ENCODE results near the gene TMEM239. TPM values are rescaled to one million over a fixed set of nuclear protein-coding genes. Genes with fewer than 3 reads are reported as not detected.

The TMEM239 gene
- total RNA-seq, 1 donor from 2014 or later = not detected

DNA sequence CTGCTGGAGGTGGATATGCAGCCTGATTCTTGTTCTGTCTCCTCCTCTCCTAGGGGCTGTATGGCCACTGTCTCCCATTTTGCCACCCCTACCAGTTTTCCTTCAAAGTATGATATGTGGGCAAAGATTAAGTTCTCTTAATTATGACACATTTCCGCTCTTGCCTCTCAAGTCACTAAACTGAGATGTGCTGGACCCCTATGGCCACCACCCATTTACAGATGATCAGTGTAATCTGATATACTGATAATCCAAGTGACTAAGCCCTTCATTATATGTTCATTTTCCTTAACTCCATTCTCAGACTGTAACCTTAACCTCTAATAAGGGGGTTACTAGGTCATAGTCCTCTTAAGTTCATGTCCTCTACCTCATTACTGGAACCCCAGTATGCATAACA lies 2.1 kb upstream of the TMEM239 start:
- H3K27ac Mint-ChIP-seq (ENCODE audit: unreplicated experiment) = peak overlapping the region; percentile 70
- H3K4me1 Mint-ChIP-seq (ENCODE audit: low read depth) = peaks cover 23% of the 10 kb centered on the region
- H3K27me3 Mint-ChIP-seq (ENCODE audit: low read depth) = peaks cover 2% of the 10 kb centered on the region

GRCh38 chr20:2814587-2815051 lies 1.5 kb upstream of the TMEM239 start, which contains the start of gene C20orf141:
C20orf141 (plus strand) TSS chr20:2814987; CDS start chr20:2815185, 198 bp downstream.
- no peak for DNase-seq (ENCODE audit: low spot score)
- H3K36me3 Mint-ChIP-seq (ENCODE audit: low read depth) = peaks cover 9% of the 10 kb centered on the region
- peak within 1 kb of the TSS; percentile 77 for H3K27ac Mint-ChIP-seq (ENCODE audit: unreplicated experiment)
- H3K27me3 Mint-ChIP-seq (ENCODE audit: low read depth) = no peaks in the 10 kb centered on the region
- peaks cover 25% of the 10 kb centered on the region for H3K4me1 Mint-ChIP-seq (ENCODE audit: low read depth)
- TF ChIP-seq, protein P1, sequence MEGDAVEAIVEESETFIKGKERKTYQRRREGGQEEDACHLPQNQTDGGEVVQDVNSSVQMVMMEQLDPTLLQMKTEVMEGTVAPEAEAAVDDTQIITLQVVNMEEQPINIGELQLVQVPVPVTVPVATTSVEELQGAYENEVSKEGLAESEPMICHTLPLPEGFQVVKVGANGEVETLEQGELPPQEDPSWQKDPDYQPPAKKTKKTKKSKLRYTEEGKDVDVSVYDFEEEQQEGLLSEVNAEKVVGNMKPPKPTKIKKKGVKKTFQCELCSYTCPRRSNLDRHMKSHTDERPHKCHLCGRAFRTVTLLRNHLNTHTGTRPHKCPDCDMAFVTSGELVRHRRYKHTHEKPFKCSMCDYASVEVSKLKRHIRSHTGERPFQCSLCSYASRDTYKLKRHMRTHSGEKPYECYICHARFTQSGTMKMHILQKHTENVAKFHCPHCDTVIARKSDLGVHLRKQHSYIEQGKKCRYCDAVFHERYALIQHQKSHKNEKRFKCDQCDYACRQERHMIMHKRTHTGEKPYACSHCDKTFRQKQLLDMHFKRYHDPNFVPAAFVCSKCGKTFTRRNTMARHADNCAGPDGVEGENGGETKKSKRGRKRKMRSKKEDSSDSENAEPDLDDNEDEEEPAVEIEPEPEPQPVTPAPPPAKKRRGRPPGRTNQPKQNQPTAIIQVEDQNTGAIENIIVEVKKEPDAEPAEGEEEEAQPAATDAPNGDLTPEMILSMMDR (IDR thresholded peaks at IDR 0.05) = no peak
- H3K4me3 Mint-ChIP-seq (ENCODE audit: unreplicated experiment) = no peak within 1 kb of the TSS
- H3K9me3 Mint-ChIP-seq (ENCODE audit: low read depth) = peaks cover 15% of the 10 kb centered on the region

More for the DNA sequence above, 2.1 kb upstream of the TMEM239 start:
- Mint-ChIP-seq H3K4me3 (ENCODE audit: unreplicated experiment) (no peak overlapping the region), H3K9me3 (ENCODE audit: low read depth) (peaks cover 15% of the 10 kb centered on the region), H3K36me3 (ENCODE audit: low read depth) (peaks cover 9% of the 10 kb centered on the region)
- DNase-seq (ENCODE audit: low spot score) = no peak
- TF ChIP-seq, protein P1 (IDR thresholded peaks at IDR 0.05) = no peak

- TF ChIP-seq, protein P1 (IDR thresholded peaks at IDR 0.05) = no peak
- peak overlapping the region; percentile 77 for H3K27ac Mint-ChIP-seq (ENCODE audit: unreplicated experiment)
- peaks cover 15% of the 10 kb centered on the region for H3K9me3 Mint-ChIP-seq (ENCODE audit: low read depth)
- H3K36me3 Mint-ChIP-seq (ENCODE audit: low read depth) = peaks cover 9% of the 10 kb centered on the region
- H3K4me3 Mint-ChIP-seq (ENCODE audit: unreplicated experiment) = no peak overlapping the region
- no peaks in the 10 kb centered on the region for H3K27me3 Mint-ChIP-seq (ENCODE audit: low read depth)
- peaks cover 33% of the 10 kb centered on the region for H3K4me1 Mint-ChIP-seq (ENCODE audit: low read depth)
- no peak for DNase-seq (ENCODE audit: low spot score)
Observed at GRCh38 chr20:2815242-2815900, 793 bp upstream of the TMEM239 start.

DNA sequence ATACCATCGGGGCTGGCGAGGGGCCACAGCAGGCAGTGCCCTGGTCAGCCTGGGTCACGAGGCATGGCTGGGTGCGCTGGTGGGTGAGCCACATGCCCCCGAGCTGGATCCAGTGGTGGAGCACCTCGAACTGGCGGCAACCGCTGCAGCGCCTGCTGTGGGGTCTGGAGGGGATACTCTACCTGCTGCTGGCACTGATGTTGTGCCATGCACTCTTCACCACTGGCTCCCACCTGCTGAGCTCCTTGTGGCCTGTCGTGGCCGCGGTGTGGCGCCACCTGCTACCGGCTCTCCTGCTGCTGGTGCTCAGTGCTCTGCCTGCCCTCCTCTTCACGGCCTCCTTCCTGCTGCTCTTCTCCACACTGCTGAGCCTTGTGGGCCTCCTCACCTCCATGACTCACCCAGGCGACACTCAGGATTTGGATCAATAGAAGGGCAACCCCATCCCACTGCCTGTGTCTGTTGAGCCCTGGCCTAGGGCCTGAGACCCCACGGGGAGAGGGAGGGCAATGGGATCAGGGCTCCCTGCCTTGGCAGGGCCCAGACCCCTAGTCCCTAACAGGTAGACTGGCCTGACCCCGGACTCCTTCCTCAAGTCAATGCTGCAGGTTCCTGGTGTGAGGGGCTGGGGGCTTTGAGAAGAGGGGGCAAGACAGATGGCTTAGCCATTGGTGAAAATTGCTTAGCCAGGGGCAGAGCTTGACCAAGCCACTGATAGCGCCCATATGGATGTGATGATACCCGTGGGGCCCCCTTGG lies 598 bp downstream of the TMEM239 start:
- H3K36me3 Mint-ChIP-seq (ENCODE audit: low read depth) = peaks cover 9% of the 10 kb centered on the region
- no peak for DNase-seq (ENCODE audit: low spot score)
- H3K4me1 Mint-ChIP-seq (ENCODE audit: low read depth) = peaks cover 38% of the 10 kb centered on the region
- H3K27me3 Mint-ChIP-seq (ENCODE audit: low read depth) = no peaks in the 10 kb centered on the region
- TF ChIP-seq, protein P1 (IDR thresholded peaks at IDR 0.05) = no peak
- H3K4me3 Mint-ChIP-seq (ENCODE audit: unreplicated experiment) = no peak overlapping the region
- H3K27ac Mint-ChIP-seq (ENCODE audit: unreplicated experiment) = no peak overlapping the region
- peaks cover 13% of the 10 kb centered on the region for H3K9me3 Mint-ChIP-seq (ENCODE audit: low read depth)

- DNase-seq (ENCODE audit: low spot score) = no peak
- Mint-ChIP-seq H3K4me1 (ENCODE audit: low read depth) (peaks cover 38% of the 10 kb centered on the region), H3K4me3 (ENCODE audit: unreplicated experiment) (no peak overlapping the region), H3K27ac (ENCODE audit: unreplicated experiment) (no peak overlapping the region), H3K27me3 (ENCODE audit: low read depth) (no peaks in the 10 kb centered on the region), H3K36me3 (ENCODE audit: low read depth) (peaks cover 4% of the 10 kb centered on the region), H3K9me3 (ENCODE audit: low read depth) (peaks cover 8% of the 10 kb centered on the region)
- TF ChIP-seq, protein P1 (IDR thresholded peaks at IDR 0.05) = no peak
Observed at GRCh38 chr20:2817341-2817726, 1.2 kb downstream of the TMEM239 start.
